ENCODE measurements around the gene FAT1.

FAT1 gene

GRCh38 chr4:186699298-186699697 is 24.4 kb downstream of the FAT1 start:
- no peaks in the 10 kb centered on the region for H4K20me1 ChIP-seq (ENCODE audit: control insufficient read depth, insufficient read depth, low read depth, low read length)
- no peak overlapping the region for H3K4me2 ChIP-seq (ENCODE audit: low read length)
- no peaks in the 10 kb centered on the region for H3K79me2 ChIP-seq (ENCODE audit: control insufficient read depth, low read length)
- H3K9me2 ChIP-seq (replicated peaks; ENCODE audit: control insufficient read depth, low read length): no peaks in the 10 kb centered on the region
- H3K4me3 ChIP-seq (ENCODE audit: low read length): no peak overlapping the region
- H3K36me3 ChIP-seq (ENCODE audit: control insufficient read depth, low read length): no peaks in the 10 kb centered on the region
- H3K27me3 ChIP-seq (ENCODE audit: control insufficient read depth, low read length): no peaks in the 10 kb centered on the region
- H3K9me3 ChIP-seq (ENCODE audit: control insufficient read depth, insufficient read depth, low read length): no peaks in the 10 kb centered on the region
- TF ChIP-seq CTCF (IDR thresholded peaks at IDR 0.05; ENCODE audit: low read depth, low read length, poor library complexity, severe bottlenecking) (no peak), EZH2phosphoT487 (IDR thresholded peaks at IDR 0.05; ENCODE audit: borderline replicate concordance, low read length) (no peak)
- no peak overlapping the region for H3K27ac ChIP-seq (ENCODE audit: low read depth, low read length)
- H3F3A ChIP-seq (ENCODE audit: control insufficient read depth, insufficient read depth): no peaks in the 10 kb centered on the region
- no peaks in the 10 kb centered on the region for H3K4me1 ChIP-seq (ENCODE audit: control insufficient read depth, low read length)

GRCh38 chr4:186698525-186698924 is 25.1 kb downstream of the FAT1 start:
- Histone ChIP-seq H3K4me2 (ENCODE audit: low read length) (no peak overlapping the region), H3K9me2 (replicated peaks; ENCODE audit: control insufficient read depth, low read length) (no peaks in the 10 kb centered on the region), H3K79me2 (ENCODE audit: control insufficient read depth, low read length) (no peaks in the 10 kb centered on the region), H3K4me1 (ENCODE audit: control insufficient read depth, low read length) (no peaks in the 10 kb centered on the region), H3K9me3 (ENCODE audit: control insufficient read depth, insufficient read depth, low read length) (no peaks in the 10 kb centered on the region), H3K27ac (ENCODE audit: low read depth, low read length) (no peak overlapping the region), H3K36me3 (ENCODE audit: control insufficient read depth, low read length) (no peaks in the 10 kb centered on the region), H3K4me3 (ENCODE audit: low read length) (no peak overlapping the region), H3F3A (ENCODE audit: control insufficient read depth, insufficient read depth) (no peaks in the 10 kb centered on the region), H4K20me1 (ENCODE audit: control insufficient read depth, insufficient read depth, low read depth, low read length) (no peaks in the 10 kb centered on the region), H3K27me3 (ENCODE audit: control insufficient read depth, low read length) (no peaks in the 10 kb centered on the region)
- TF ChIP-seq CTCF (IDR thresholded peaks at IDR 0.05; ENCODE audit: low read depth, low read length, poor library complexity, severe bottlenecking) (no peak), EZH2phosphoT487 (IDR thresholded peaks at IDR 0.05; ENCODE audit: borderline replicate concordance, low read length) (no peak)

GRCh38 chr4:186698028-186698427 is 25.6 kb downstream of the FAT1 start:
- Histone ChIP-seq H3K27me3 (ENCODE audit: control insufficient read depth, low read length) (no peaks in the 10 kb centered on the region), H3K4me1 (ENCODE audit: control insufficient read depth, low read length) (no peaks in the 10 kb centered on the region), H3K4me2 (ENCODE audit: low read length) (no peak overlapping the region), H3K79me2 (ENCODE audit: control insufficient read depth, low read length) (no peaks in the 10 kb centered on the region), H3K27ac (ENCODE audit: low read depth, low read length) (no peak overlapping the region), H3K4me3 (ENCODE audit: low read length) (no peak overlapping the region), H3K9me2 (replicated peaks; ENCODE audit: control insufficient read depth, low read length) (no peaks in the 10 kb centered on the region), H3K36me3 (ENCODE audit: control insufficient read depth, low read length) (no peaks in the 10 kb centered on the region), H3K9me3 (ENCODE audit: control insufficient read depth, insufficient read depth, low read length) (no peaks in the 10 kb centered on the region), H4K20me1 (ENCODE audit: control insufficient read depth, insufficient read depth, low read depth, low read length) (no peaks in the 10 kb centered on the region), H3F3A (ENCODE audit: control insufficient read depth, insufficient read depth) (no peaks in the 10 kb centered on the region)
- TF ChIP-seq CTCF (IDR thresholded peaks at IDR 0.05; ENCODE audit: low read depth, low read length, poor library complexity, severe bottlenecking): no peak
- TF ChIP-seq EZH2phosphoT487 (IDR thresholded peaks at IDR 0.05; ENCODE audit: borderline replicate concordance, low read length): no peak

- H3K4me3 ChIP-seq (ENCODE audit: low read length): no peak overlapping the region
- no peaks in the 10 kb centered on the region for H3F3A ChIP-seq (ENCODE audit: control insufficient read depth, insufficient read depth)
- no peaks in the 10 kb centered on the region for H3K9me3 ChIP-seq (ENCODE audit: control insufficient read depth, insufficient read depth, low read length)
- no peaks in the 10 kb centered on the region for H3K4me1 ChIP-seq (ENCODE audit: control insufficient read depth, low read length)
- TF ChIP-seq EZH2phosphoT487 (IDR thresholded peaks at IDR 0.05; ENCODE audit: borderline replicate concordance, low read length) (no peak), CTCF (IDR thresholded peaks at IDR 0.05; ENCODE audit: low read depth, low read length, poor library complexity, severe bottlenecking) (no peak)
- H3K27me3 ChIP-seq (ENCODE audit: control insufficient read depth, low read length): no peaks in the 10 kb centered on the region
- H3K4me2 ChIP-seq (ENCODE audit: low read length): no peak overlapping the region
- H3K36me3 ChIP-seq (ENCODE audit: control insufficient read depth, low read length): no peaks in the 10 kb centered on the region
- no peaks in the 10 kb centered on the region for H4K20me1 ChIP-seq (ENCODE audit: control insufficient read depth, insufficient read depth, low read depth, low read length)
- H3K9me2 ChIP-seq (replicated peaks; ENCODE audit: control insufficient read depth, low read length): no peaks in the 10 kb centered on the region
- no peak overlapping the region for H3K27ac ChIP-seq (ENCODE audit: low read depth, low read length)
- no peaks in the 10 kb centered on the region for H3K79me2 ChIP-seq (ENCODE audit: control insufficient read depth, low read length)
These were observed 28.3 kb downstream of the FAT1 start for GRCh38 chr4:186695392-186695791.

All from DOHH2 (cell line).